Islet of Langerhans (tissue), 1 donor: ENCODE results near the gene ATP1B2.
A peak's percentile ranks its signal among the peaks of the same experiment; 100 is the strongest.
"Not testable (repeated sequence)": the region's sequence is repeated elsewhere in the genome, so short reads cannot be mapped to it uniquely, and the experiment has no call there.

Experiments used
- FAIRE-seq: peaks from one replicate; lab custom pipeline; 2011; peaks lifted over from hg19 to GRCh38; lab: Jason Lieb, UNC

Gene ATP1B2, protein sequence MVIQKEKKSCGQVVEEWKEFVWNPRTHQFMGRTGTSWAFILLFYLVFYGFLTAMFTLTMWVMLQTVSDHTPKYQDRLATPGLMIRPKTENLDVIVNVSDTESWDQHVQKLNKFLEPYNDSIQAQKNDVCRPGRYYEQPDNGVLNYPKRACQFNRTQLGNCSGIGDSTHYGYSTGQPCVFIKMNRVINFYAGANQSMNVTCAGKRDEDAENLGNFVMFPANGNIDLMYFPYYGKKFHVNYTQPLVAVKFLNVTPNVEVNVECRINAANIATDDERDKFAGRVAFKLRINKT

DNA sequence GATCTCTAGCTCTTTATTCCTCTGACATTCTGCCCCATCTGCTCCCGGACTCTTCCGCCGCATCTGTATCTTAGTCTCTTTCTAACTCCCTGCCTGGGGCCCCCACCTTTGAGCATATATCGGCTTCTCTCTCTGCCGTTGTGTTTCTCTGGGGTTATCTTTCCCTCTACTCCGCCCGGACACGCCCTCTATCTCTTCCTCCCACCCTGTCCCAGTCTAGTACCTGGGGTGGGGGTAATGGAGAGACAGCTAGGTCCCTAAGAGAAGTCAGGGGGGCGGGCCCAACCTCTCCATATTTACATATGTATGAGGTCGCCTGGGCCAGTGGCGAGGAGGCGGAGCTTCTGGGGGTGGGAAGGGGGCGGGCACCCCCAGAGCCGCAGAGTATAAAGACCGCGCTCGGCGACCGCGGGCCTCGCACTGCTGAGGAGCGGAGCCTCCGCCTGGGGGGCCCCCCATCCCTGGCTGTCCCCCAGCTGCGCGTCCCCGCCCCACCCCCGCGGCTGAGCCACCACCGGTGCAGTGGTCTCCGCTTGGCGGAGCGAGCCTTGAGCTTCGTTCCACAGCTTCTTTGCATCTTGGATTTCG lies at the start of gene ATP1B2:
Gene ATP1B2 (plus strand): TSS at position 418 of the 588 bp plus-strand sequence. CDS start 593 bp downstream, outside the sequence.
- no peak for FAIRE-seq

DNA sequence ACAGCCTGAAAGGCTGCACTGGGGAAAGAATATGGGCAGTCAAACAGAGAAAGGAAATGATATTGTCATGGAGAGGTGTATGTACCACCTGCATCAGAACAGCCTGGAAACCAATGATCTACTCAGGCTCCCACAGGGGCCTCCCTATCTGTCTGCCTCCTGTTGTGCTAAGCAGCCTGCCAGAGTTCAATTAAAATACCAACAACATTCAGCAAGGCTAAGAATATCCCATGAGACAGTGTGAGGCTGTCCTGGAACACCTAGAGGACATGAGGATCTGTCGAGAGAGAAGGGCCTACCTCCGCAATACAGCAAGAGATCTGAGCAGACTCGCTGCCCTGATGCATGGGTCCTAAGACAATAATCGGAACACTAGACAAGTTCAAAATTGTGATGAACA lies 44.4 kb upstream of the ATP1B2 start:
- FAIRE-seq = no peak

DNA sequence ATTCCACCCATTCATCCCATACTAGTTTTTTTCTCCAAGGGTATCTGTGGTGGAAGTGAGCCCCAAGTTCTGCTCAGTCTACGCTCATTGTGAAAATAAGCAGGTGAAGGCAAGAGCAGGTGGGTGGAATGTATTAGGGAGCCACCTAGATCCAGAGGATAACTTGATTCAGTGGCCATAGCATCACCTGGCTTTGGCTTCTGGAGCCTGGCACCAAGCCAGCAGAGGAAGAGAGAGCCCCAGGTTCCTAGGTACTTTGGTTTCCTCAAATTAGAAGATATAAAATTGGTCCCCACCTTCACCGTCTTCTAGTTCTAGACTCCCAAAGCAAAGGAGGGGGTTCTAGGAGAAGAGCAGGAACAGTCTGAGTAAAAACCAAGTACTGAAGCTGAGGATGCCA lies 40.1 kb upstream of the ATP1B2 start:
- no peak for FAIRE-seq

DNA sequence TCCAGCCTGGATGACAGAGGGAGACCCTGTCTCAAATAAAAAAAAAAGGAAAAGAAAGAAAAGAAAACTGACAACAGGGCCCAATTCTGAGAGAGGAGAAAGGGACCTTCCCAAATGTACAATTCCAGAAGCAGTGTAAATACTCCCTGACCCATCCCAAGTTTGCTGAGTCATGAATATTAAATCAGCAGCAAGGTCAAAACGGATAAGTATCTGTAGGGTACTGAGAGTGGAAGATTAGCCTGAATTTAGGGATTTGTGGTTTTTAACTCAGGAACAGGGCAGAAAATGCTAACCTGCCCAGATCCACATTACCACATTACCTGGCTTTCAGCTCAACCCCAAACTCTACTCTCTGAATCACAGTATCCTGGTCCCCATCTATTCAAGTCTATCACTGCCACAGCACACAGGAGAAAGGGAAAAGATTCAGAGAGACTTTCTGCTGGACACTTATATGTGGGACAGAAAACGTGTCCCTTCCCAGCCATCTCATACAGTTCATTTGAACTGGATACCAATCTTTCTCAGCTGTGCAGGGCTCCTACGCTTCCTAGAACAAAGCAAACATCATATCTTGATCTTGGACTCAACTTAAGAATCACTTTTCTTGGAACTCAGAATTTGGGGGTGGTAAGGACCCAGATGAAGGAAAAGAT lies 39.0 kb upstream of the ATP1B2 start:
- no peak for FAIRE-seq

DNA sequence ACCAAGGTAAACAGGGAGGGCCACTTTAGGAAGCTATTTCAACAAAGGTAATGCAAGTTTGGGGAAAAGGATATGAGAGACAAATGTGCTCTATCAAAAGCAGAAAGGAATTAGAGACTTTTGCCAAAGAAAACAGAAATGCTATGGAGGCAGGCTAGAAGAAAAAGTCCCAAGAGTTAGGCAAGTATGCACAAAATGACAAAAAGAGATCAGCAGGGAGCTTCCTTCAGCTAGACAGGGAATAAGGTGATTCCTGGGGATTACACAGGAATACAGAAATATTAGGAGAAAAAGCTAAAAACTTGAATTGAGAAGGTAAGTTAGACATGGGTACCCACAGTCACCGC lies 38.5 kb upstream of the ATP1B2 start:
- no peak for FAIRE-seq

GRCh38 chr17:7613769-7614424 lies 36.8 kb upstream of the ATP1B2 start:
- no peak for FAIRE-seq

- FAIRE-seq = no peak
Observed at GRCh38 chr17:7614425-7615264, 36.1 kb upstream of the ATP1B2 start, which contains the start of gene FXR2. Gene FXR2, minus strand, starts transcription at chr17:7614897. Its CDS starts 365 bp downstream, at chr17:7614532.

DNA sequence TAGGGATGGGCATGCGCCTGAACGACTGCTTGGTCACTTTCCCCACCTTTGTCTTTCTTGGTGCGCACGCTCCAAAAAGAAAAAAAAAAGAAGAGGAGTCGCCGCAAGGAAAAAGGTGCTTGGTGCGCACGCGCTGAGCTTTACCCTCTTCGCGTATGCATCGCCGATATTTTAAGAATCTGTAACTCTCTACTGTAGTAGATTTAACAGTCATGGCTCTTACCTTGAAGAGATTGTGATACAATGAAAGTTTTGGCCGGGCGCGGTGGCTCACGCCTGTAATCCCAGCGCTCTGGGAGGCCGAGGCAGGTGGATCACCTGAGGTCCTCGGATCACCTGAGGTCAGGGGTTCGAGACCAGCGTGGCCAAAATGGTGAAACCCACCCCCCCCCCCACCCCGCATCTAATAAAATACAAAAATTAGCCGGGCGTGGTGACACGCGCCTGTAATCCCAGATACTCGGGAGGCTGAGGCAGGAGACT lies 35.4 kb upstream of the ATP1B2 start:
- peak; percentile 94 for FAIRE-seq

GRCh38 chr17:7618608-7619007 lies 32.1 kb upstream of the ATP1B2 start:
- FAIRE-seq = no peak

GRCh38 chr17:7620835-7621234 lies 29.9 kb upstream of the ATP1B2 start:
- no peak for FAIRE-seq

GRCh38 chr17:7623661-7624060 lies 27.1 kb upstream of the ATP1B2 start:
- FAIRE-seq = no peak

GRCh38 chr17:7625749-7626148 lies 25.0 kb upstream of the ATP1B2 start:
- FAIRE-seq = not testable (repeated sequence)

DNA sequence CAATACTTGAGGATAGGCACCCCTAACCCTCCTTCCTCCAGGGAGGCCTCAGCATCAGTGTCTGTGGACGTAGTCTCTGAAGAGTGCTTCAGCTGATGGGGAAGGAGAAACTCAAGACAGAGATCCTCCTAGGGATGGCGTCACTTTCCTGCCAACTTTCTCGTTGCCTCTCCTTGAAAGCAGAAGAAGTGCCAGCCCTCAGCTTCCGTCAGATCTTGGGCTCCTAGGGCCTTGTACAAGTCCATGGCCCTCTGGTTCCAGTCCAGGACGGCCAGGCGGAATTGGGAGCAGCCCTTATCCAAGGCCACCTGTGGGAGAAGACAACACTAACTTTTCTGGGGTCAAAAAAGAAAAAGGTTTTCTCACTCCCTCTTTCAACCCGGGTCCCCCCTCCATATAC lies 24.4 kb upstream of the ATP1B2 start:
- FAIRE-seq = no peak

DNA sequence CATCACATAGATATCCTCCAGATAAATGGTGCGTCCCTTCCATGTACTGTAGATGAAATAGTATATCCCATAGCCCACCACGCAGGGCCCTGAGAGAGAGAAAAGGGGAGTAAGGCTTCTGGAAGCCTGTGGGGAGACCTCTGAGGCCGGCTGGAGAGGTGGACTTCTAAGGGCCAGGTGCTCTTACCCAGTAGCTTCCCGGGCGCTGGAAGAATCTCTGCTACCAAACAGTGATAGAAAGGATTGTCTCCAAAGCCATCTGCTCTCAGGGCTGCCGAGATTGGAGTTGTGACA lies 23.8 kb upstream of the ATP1B2 start:
- no peak for FAIRE-seq

GRCh38 chr17:7627250-7628121 lies 23.2 kb upstream of the ATP1B2 start, which contains the start of gene SAT2:
Gene SAT2, minus strand, starts transcription at chr17:7627821. Its CDS starts 186 bp downstream, at chr17:7627635.
- FAIRE-seq = peak; percentile 80

- no peak for FAIRE-seq
Observed at GRCh38 chr17:7629939-7630571, 20.7 kb upstream of the ATP1B2 start, which contains the start of gene SHBG. Gene SHBG, plus strand, starts transcription at chr17:7630135. Its CDS starts 38 bp downstream, at chr17:7630173.

DNA sequence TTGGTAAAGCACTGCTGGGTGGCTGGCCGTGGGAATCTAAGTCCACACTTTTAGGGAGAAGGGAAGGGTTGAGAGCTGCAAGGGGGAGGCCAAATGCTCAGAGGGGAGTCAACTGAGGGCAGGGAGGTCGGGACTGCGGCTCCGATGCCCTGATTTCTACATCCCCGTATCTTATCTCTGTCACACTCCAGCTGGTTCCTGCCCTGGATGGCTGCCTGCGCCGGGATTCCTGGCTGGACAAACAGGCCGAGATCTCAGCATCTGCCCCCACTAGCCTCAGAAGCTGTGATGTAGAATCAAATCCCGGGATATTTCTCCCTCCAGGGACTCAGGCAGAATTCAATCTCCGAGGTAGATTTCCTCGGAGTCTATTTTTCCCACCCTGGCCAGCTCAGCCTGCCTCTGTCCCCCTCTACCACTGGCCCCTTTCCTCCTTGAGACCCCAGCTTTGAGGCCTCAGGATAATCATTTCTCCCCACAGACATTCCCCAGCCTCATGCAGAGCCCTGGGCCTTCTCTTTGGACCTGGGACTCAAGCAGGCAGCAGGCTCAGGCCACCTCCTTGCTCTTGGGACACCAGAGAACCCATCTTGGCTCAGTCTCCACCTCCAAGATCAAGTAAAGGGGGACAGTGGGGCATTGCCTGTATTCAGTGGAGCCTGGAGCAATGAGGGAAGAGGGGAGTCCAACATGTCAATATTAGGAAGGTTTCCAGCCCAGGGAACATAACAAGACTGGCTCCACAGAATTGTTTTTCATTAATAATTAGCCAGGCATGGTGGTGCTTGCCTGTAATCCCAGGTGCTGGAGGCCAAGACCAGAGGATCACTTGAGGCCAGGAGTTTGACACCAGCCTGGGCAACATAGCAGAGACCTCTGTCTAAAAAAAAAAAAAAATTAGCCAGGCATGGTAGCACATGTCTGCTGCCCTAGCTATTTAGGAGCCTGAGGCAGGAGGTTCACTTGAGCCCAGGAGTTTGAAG lies 19.0 kb upstream of the ATP1B2 start:
- FAIRE-seq = no peak

DNA sequence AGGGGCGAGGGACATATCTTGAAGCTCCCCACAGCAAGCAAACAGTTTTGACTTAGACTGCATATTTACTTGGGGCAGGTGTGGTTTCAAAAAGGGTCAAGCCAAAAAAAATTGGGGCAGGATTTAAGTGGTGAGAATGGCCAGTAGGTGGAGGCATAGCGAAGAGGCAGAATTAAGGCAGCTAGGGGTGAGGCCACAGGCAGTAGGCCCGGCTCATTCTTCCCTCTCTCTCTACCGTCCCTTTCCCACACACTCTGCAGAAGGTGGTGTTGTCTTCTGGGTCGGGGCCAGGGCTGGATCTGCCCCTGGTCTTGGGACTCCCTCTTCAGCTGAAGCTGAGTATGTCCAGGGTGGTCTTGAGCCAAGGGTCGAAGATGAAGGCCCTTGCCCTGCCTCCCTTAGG lies 18.2 kb upstream of the ATP1B2 start:
- FAIRE-seq = no peak

GRCh38 chr17:7633093-7633492 lies 17.6 kb upstream of the ATP1B2 start:
- no peak for FAIRE-seq
